Activated T-cell treated with anti-CD3 and anti-CD28 coated beads, Interleukin-2, amount 50 U/mL, for 72 hours (primary cell): ENCODE results near the gene CES3. TPM values are rescaled to one million over a fixed set of nuclear protein-coding genes. Genes with fewer than 3 reads are reported as not detected.

ENCODE experiments used
- ATAC-seq, 2 donors: fragments of 150-1000 bp; cut with Tn5 transposase; replicated peaks in 1 of 2; 2 replicates each; pipeline ENCODE4 v1.10.0; 2021; ENCODE audit warnings: moderate library complexity in 2 of 2, mild to moderate bottlenecking in 1 of 2
- DNase-seq, 2 donors: peaks; one replicate each; pipeline ENCODE4 v3.0.0; 2021 to 2022; ENCODE audit warnings: mixed read lengths in 1 of 2
- H3K27ac Mint-ChIP-seq: one replicate; pipeline ENCODE4 v1.8.0; 2022; ENCODE audit warnings: mild to moderate bottlenecking, moderate library complexity, mixed read lengths
- H3K27me3 Mint-ChIP-seq: one replicate; pipeline ENCODE4 v1.8.0; 2022; ENCODE audit warnings: low read depth, mixed read lengths
- H3K36me3 Mint-ChIP-seq, 2 donors: one replicate each; pipeline ENCODE4 v1.8.0; 2022; ENCODE audit warnings: mixed read lengths in 2 of 2, mild to moderate bottlenecking in 1 of 2; ENCODE audit not compliant: insufficient read depth in 2 of 2
- H3K4me1 Mint-ChIP-seq: one replicate; pipeline ENCODE4 v1.8.0; 2022; ENCODE audit warnings: low read depth, mixed read lengths
- H3K4me3 Mint-ChIP-seq, 2 donors: one replicate each; pipeline ENCODE4 v1.8.0; 2022; ENCODE audit warnings: mild to moderate bottlenecking in 2 of 2, mixed read lengths in 2 of 2, moderate library complexity in 2 of 2
- H3K9me3 Mint-ChIP-seq, 2 donors: one replicate each; pipeline ENCODE4 v1.8.0; 2022; ENCODE audit warnings: mixed read lengths in 2 of 2
- total RNA-seq, 2 donors: library from RNA; stranded (reverse); gene quantifications; one replicate each; pipeline ENCODE4 v1.2.3, GENCODE V29; 2022

CES3 gene
- total RNA-seq, 2 donors from 2014 or later: 6.9 to 11.5 TPM

DNA sequence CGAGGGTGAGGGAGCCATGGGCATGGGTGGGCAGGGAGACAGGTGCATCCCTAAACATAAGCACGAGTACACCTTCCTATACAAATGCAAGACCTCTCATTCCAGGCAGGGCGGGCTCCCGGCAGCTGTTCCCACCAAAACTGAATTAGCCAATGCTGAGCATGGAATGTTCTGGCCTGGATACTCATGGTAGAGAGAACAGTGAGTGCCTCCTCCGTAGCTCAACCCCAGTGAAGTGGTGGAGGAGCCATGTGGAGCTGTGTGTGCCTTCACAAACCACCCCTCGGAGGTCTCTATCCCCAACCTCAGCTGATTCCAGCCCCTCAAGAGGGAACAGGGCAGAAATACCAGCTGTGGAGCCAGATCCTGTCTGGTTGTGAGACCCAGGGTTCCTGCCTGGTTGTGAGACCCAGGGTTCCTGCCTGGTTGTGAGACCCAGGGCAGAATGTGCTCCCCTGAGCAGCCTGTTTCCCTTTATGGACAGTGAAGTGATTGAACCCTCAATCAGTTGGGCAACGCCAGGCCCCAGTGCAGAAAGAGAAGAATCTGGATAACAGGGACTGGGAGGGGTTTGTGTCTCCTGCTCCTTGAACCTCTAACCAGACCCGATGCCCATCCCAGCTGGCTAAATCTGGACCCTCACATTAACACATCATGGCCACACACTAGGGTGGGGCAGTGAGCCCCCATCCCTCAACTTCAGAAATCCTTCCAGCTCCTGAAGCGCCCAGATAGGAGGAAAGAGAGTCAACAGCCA is 40.0 kb upstream of the CES3 start:
- H3K27me3 Mint-ChIP-seq: peaks cover 21% of the 10 kb centered on the region
- H3K4me3 Mint-ChIP-seq: no peak overlapping the region
- H3K4me1 Mint-ChIP-seq: peaks cover 5% of the 10 kb centered on the region
- DNase-seq (no peak), ATAC-seq (no peak)
- H3K27ac Mint-ChIP-seq: no peak overlapping the region
- H3K36me3 Mint-ChIP-seq: no peaks in the 10 kb centered on the region
- H3K9me3 Mint-ChIP-seq: no peaks in the 10 kb centered on the region

DNA sequence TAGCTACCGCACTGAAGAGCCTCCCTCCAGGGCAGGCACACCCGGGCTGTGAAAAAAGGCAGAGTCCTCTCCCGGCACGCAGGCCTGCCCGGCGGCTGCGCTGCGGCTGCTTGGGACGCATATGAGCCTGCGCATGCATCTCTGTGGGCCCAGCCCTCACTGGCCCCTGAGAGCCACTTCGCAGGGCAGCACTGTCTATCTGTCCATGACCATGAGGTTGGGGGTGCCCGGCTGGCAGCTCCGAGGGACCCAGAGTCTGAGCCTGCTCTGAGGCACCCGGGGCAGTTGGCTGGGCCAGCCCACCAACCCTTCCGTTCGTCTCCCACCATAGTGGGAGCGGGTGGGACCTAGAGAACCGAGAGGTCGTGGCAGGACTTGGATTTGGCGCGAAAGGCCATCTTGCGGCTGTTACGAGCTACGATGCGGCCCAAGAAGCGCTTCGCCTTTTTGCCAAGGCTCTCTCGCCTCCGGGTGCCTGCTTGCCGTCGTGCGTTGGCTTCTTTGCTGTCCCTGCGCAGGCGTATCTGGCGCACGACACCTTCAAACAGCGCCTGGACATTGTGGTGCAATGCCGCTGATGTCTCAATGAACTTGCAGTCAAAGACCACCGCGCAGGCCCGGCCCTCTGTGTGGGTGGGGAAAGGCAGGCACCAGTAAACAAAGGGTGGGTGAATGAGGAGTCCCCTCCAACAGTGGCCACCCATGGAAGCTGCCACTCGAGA is 39.2 kb upstream of the CES3 start:
- H3K27me3 Mint-ChIP-seq: peaks cover 21% of the 10 kb centered on the region

DNA sequence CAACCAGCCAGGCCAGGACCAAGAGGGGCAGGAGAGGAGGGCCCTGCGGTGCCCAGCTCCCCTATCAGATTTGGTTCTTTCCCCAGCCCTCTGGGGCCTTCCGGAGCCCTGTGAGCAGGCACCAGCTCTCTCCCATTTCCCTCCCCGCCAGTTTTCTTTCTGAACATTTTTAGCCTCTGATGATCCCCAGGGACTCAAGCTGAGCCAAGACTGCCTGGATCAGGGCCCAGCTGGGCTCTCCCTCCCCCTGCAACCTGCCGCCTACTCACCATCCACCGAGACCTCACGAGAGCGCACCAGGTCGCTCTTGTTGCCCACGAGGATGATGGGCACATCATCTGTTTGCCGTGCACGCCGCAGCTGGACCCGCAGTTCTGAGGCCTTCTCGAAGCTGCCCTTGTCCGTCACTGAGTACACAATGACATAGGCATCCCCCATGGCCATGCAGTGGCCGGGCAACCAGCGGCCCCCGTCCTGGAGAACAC is 37.8 kb upstream of the CES3 start:
- Mint-ChIP-seq H3K27me3 (peaks cover 21% of the 10 kb centered on the region), H3K27ac (no peak overlapping the region), H3K4me1 (peaks cover 11% of the 10 kb centered on the region), H3K4me3 (no peak overlapping the region), H3K36me3 (no peaks in the 10 kb centered on the region), H3K9me3 (no peaks in the 10 kb centered on the region)
- no peak for DNase-seq
- ATAC-seq: no peak

More for the DNA sequence above, 39.2 kb upstream of the CES3 start:
- no peak overlapping the region for H3K27ac Mint-ChIP-seq
- H3K4me1 Mint-ChIP-seq: peaks cover 5% of the 10 kb centered on the region
- ATAC-seq (no peak), DNase-seq (no peak)
- no peaks in the 10 kb centered on the region for H3K9me3 Mint-ChIP-seq
- no peaks in the 10 kb centered on the region for H3K36me3 Mint-ChIP-seq
- H3K4me3 Mint-ChIP-seq: no peak overlapping the region

DNA sequence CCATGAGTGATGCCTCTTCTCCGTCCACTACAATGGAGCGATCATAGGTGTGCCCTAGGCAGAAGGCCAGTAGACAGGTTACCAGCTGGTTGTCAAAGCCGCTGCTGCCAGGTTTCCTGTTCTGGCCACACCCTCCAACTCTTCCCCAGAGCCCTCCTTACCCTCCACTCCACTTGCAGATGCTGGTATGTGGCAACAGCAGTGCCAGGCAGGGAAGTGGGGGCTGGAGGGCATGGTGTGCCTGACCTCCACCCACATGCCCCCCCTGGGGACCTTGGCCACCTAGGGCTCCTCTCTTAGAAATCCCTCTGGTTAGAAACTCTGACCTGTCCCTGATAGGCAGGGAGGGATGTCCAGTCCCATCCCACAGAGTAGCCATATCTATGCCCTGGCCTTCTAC is 37.2 kb upstream of the CES3 start:
- no peak for DNase-seq
- Mint-ChIP-seq H3K4me1 (peaks cover 17% of the 10 kb centered on the region), H3K27ac (no peak overlapping the region), H3K4me3 (no peak overlapping the region), H3K27me3 (peaks cover 21% of the 10 kb centered on the region), H3K36me3 (no peaks in the 10 kb centered on the region), H3K9me3 (no peaks in the 10 kb centered on the region)
- ATAC-seq: no peak

DNA sequence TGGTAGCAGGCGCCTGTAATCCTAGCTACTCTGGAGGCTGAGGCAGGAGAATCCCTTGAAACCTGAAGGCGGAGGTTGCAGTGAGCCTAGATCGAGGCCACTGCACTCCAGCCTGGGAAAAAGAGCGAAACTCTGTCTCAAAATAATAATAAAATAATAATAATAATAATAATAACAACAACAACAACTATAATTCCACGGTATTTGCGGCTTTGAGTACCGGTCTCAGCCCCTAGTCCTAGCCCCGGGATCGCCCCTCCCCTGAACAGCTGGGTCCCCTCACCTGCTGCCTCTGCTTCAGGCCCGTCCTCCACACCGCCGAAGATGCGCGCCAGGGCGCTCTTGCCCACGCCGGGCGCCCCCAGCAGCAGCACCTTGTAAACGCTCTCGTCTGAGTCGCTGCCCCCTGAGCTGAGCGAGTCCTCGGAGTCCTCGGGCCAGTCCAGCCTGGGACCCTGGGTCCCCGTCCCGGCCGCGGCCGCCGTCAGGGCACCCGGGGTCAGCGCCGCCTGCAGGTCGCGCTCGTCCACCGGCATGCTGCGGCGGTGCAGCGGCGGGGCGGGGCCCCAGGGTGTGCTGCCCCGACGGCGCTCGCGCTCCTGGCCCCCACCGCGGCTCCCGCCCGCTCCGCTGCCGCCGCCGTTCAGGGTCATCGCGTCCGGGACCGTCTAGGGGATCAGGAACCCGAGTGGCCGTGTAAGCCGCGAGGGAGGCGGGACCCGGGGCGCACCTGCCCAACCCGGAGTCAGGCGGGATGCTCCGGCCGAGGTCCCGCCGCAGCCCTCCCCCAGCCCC is 36.3 kb upstream of the CES3 start:
- Mint-ChIP-seq H3K27ac (no peak overlapping the region), H3K9me3 (no peaks in the 10 kb centered on the region), H3K4me1 (peaks cover 21% of the 10 kb centered on the region), H3K36me3 (no peaks in the 10 kb centered on the region), H3K27me3 (peaks cover 21% of the 10 kb centered on the region), H3K4me3 (peak overlapping the region; percentile 75 to 80)
- DNase-seq (peak; percentile 74 to 77), ATAC-seq (peak; percentile 82 to 84)

DNA sequence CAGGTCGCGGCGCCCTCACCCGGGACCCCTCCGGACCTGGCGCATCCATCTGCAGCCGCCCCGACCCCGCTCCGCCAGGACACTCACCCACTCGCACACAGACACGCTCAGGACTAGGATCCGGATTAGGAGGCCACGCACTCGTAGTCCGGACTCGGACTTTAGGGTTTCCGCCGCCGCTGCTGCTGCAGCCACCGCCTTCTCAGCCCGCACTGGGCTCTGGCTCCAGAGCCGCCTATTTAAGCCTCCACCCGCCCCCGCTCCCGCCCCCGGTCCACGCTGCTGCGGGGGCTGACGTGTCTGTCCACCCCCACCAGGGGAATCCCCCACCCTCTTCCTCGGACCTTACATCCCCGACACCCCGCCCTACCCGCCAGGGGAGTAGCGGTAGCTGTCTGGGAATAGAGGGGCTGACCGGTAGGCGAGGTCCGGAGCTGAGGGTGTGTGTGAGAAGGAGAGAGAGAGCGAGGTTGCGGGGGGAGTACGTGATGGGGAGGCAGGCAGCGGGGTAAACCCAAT is 35.7 kb upstream of the CES3 start, which contains the start of gene RRAD:
RRAD (minus strand) TSS at position 214 of the 519 bp plus-strand sequence. CDS start 356 bp downstream, outside the sequence.
- Mint-ChIP-seq H3K4me3 (peak within 1 kb of the TSS; percentile 75 to 80), H3K4me1 (peaks cover 21% of the 10 kb centered on the region), H3K36me3 (no peaks in the 10 kb centered on the region), H3K9me3 (no peaks in the 10 kb centered on the region), H3K27ac (no peak within 1 kb of the TSS), H3K27me3 (peaks cover 21% of the 10 kb centered on the region)
- DNase-seq: no peak
- peak in 1 of 2 donors; percentile 12 for ATAC-seq

DNA sequence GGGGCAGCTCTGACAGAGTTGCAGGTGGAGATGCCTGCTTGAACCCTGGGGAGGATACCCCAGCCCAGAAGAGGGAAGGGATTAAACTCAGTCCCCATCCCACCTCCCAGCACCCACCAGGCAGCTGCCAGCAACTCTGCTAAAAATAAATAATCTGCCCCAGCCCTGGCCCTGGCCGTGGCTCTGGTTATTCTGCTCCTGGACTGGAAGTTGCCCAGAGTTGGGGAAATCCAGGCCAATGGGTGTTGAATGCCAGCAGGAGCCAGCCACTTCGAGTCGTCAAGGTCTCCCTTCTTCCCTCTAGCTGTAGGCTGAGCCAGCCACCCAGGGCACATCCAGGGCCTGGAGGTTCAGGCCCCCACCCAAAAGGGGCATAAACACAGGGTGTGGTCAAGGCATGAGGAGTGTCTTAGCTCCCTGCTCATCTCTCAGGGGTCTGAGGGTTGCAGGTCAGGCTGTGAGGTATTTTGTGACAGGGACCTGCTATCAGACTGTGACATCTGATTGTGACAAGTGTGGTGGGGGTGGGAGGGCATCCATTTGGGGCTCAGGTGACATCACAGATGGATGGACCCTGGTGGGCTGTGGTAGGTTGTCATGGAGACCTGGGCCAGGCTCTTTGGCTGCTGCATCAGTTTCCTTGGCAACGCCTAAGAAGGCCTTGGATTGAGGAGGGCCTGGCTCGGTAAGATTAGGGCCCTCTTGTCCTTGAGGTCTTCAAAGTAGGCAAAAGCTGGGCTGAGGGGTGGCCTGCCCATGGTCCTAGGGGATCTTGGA is 34.7 kb upstream of the CES3 start:
- Mint-ChIP-seq H3K36me3 (no peaks in the 10 kb centered on the region), H3K27me3 (peaks cover 21% of the 10 kb centered on the region), H3K27ac (no peak overlapping the region), H3K4me3 (peak overlapping the region in 1 of 2 donors; percentile 75), H3K9me3 (no peaks in the 10 kb centered on the region), H3K4me1 (peaks cover 21% of the 10 kb centered on the region)
- ATAC-seq: no peak
- no peak for DNase-seq

DNA sequence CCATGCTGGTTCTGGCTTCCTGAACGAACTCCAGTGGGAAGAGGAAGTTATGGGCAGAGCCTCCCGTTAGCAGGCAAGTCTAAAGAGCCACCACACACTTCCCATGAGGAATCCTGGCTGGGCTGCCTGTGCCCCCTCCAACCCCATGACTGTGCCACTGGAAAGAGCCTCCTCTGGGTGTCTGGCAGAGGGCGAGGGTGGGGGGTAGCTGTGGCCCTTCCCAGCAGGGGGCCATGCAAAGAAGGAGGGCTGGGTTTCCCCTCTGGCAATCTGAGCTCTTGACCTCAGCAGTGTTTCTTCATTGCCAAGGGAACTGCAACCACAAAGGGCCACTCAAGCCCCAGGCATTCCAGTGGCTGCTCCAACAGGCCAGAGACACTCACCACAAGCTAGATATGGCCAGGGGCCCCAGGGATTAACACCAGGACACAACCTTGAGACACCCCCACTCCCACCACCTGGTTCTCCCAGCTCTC is 34.1 kb upstream of the CES3 start:
- no peak overlapping the region for H3K27ac Mint-ChIP-seq
- no peaks in the 10 kb centered on the region for H3K9me3 Mint-ChIP-seq
- H3K4me3 Mint-ChIP-seq: no peak overlapping the region
- H3K4me1 Mint-ChIP-seq: peaks cover 26% of the 10 kb centered on the region
- ATAC-seq (no peak), DNase-seq (no peak)
- H3K36me3 Mint-ChIP-seq: no peaks in the 10 kb centered on the region
- H3K27me3 Mint-ChIP-seq: peaks cover 21% of the 10 kb centered on the region

DNA sequence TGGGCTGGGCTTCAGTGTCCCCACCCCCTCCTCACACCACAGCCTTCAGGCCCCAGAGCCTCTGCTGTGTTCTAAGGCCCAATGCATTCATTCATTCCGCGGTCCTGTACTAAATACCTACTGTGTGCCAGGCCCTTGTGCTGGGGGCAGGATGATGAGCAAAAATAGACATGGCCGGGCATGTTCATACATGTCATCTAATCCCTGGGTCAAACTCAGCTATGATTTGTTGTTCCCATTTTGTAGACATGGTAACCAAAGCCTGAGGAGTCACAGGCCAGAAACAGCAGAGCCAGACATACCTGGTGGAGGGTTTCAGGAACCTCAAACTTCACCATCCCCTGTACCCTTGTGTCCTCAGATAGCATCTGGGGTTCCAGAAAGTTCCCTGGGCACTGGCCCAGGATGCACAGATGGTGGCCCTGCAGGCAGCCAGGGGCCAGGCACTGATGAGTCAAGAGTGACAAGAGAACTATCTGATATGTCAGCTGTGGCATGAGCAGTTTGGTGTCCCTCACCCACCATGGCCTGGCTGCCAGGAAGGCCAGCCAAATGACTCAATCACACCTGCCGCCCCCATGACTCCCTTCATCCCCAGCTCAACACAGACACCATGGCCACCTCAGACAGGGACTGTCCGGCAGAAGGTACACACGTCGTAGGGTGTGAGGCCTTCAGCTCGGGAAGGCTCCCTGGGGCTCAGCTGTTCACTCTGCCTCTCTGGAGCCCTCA is 33.0 kb upstream of the CES3 start:
- peak in 1 of 2 donors; percentile 31 for DNase-seq
- Mint-ChIP-seq H3K9me3 (no peaks in the 10 kb centered on the region), H3K36me3 (peaks cover 0 to 6% of the 10 kb centered on the region in 2 donors), H3K4me3 (no peak overlapping the region), H3K27ac (peak overlapping the region; percentile 25), H3K27me3 (peaks cover 18% of the 10 kb centered on the region), H3K4me1 (peaks cover 37% of the 10 kb centered on the region)
- peak; percentile 36 for ATAC-seq

DNA sequence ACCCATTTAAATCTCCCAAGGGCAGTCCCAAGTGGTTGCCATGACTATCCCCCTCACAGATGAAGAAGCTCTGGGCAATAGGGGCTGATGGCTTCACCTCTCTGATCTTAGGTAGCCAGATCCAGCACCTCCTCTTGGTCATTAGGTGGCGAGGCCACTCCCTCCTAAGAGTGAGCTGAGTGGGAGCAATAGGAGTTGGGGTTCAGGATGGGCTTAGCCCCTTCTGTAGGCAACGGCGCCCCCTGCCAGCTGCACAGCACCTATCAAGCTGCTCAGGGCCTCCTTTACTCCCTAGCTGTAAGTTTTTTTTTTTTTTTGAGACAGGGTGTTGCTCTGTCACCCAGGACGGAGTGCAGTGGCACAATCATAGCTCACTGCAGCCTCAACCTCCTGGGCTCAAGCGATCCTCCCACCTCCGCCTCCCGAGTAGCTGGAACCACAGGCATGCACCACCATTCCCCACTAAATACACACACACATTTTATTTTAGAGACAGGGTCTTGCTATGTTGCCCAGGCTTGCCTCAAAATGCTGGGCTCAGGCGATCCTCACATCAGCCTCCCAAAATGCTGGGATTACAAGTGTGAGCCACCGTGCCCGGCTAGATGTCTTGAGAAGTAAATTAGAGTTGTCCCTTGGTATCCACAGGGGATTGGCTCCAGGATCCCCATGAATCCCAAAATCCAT is 32.2 kb upstream of the CES3 start:
- H3K27ac Mint-ChIP-seq: no peak overlapping the region
- peaks cover 10% of the 10 kb centered on the region for H3K27me3 Mint-ChIP-seq
- DNase-seq (peak; percentile 62 to 65), ATAC-seq (peak; percentile 19 to 24)
- peaks cover 44% of the 10 kb centered on the region for H3K4me1 Mint-ChIP-seq
- peaks cover 4 to 13% of the 10 kb centered on the region in 2 donors for H3K36me3 Mint-ChIP-seq
- no peaks in the 10 kb centered on the region for H3K9me3 Mint-ChIP-seq
- no peak overlapping the region for H3K4me3 Mint-ChIP-seq

DNA sequence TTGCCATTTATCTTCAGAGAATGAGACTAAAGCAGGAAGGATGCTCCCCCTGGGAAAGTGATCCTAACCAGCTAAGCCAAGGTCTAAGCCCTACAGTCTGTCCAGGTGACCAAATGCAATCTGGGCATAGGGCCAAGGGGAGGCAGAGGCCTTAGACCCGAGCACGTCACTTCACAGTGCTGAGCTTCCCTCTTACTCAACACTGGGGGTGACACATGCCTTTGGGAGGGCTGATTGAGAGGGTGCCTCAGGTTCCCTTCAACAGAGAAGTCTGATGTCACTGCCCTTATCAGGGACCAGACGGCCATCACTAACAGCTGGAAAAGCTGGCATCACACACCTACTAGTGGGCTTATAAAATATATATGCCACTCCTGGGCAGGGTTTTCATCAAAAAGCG is 30.9 kb upstream of the CES3 start:
- H3K27me3 Mint-ChIP-seq: peaks cover 7% of the 10 kb centered on the region
- peaks cover 9 to 17% of the 10 kb centered on the region in 2 donors for H3K36me3 Mint-ChIP-seq
- no peak for ATAC-seq
- DNase-seq: no peak
- H3K27ac Mint-ChIP-seq: no peak overlapping the region
- peaks cover 49% of the 10 kb centered on the region for H3K4me1 Mint-ChIP-seq
- no peaks in the 10 kb centered on the region for H3K9me3 Mint-ChIP-seq
- no peak overlapping the region for H3K4me3 Mint-ChIP-seq
